WERI-Rb-1 (cell line): Measurements from ENCODE around the gene KDM7A.
"Not testable (repeated sequence)": the region's sequence is repeated elsewhere in the genome, so short reads cannot be mapped to it uniquely, and the experiment has no call there.

Experiments used
- DNase-seq: peaks from one replicate; pipeline ENCODE4 v3.0.0-alpha.2; 2020
- H3K27ac ChIP-seq: fragments of 250-450 bp; sonication (Bioruptor Pico); 2 replicates; pipeline ENCODE4 v1.5.1; 2020; ENCODE audit warnings: mild to moderate bottlenecking, moderate library complexity
- H3K27me3 ChIP-seq: fragments of 250-450 bp; sonication (Bioruptor Pico); 2 replicates; pipeline ENCODE4 v1.5.1; 2021; ENCODE audit warnings: mild to moderate bottlenecking, low read depth, moderate library complexity; ENCODE audit not compliant: insufficient read depth, severe bottlenecking
- H3K36me3 ChIP-seq: fragments of 250-450 bp; sonication (Bioruptor Pico); 2 replicates; pipeline ENCODE4 v1.5.1; 2020; ENCODE audit warnings: mild to moderate bottlenecking, moderate library complexity
- H3K4me3 ChIP-seq: 2 replicates; pipeline ENCODE4 v1.5.1; 2011; ENCODE audit warnings: low read depth, mild to moderate bottlenecking, control low read depth, low read length
- H3K9me3 ChIP-seq: fragments of 250-450 bp; sonication (Bioruptor Pico); 2 replicates; pipeline ENCODE4 v1.5.1; 2021; ENCODE audit warnings: mild to moderate bottlenecking, moderate library complexity; ENCODE audit not compliant: severe bottlenecking
- TF ChIP-seq, protein P1 (sequence below): IDR thresholded peaks from 2 replicates; pipeline ENCODE4 v1.5.1; 2011; ENCODE audit warnings: low read depth, mild to moderate bottlenecking, control low read depth, inconsistent platforms, low read length

The KDM7A gene

DNA sequence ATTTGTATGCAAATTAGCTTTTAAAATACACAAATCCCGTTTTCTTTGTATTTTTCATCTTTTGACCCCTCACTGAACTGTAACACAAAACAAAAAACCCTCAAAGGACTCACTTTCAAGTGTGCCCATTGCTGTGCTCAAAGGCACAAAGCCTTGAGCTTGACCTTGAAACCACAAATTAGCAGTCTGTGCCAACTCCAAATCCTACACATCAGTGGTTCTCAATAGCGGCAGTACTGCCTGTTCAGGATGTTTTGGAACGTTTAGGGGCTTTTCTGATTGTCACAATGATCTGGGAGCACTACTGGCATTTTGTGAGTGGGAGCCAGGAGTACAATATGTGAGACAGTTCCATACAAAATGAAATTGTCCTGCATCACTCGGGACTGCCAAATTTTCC lies 55.5 kb downstream of the KDM7A start:
- Histone ChIP-seq H3K4me3 (no peak overlapping the region), H3K27me3 (no peaks in the 10 kb centered on the region), H3K9me3 (no peaks in the 10 kb centered on the region), H3K36me3 (no peaks in the 10 kb centered on the region), H3K27ac (no peak overlapping the region)
- DNase-seq = no peak
- TF ChIP-seq, protein P1, sequence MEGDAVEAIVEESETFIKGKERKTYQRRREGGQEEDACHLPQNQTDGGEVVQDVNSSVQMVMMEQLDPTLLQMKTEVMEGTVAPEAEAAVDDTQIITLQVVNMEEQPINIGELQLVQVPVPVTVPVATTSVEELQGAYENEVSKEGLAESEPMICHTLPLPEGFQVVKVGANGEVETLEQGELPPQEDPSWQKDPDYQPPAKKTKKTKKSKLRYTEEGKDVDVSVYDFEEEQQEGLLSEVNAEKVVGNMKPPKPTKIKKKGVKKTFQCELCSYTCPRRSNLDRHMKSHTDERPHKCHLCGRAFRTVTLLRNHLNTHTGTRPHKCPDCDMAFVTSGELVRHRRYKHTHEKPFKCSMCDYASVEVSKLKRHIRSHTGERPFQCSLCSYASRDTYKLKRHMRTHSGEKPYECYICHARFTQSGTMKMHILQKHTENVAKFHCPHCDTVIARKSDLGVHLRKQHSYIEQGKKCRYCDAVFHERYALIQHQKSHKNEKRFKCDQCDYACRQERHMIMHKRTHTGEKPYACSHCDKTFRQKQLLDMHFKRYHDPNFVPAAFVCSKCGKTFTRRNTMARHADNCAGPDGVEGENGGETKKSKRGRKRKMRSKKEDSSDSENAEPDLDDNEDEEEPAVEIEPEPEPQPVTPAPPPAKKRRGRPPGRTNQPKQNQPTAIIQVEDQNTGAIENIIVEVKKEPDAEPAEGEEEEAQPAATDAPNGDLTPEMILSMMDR = no peak

GRCh38 chr7:140114817-140115216 lies 62.0 kb downstream of the KDM7A start:
- H3K36me3 ChIP-seq, H3K27me3 ChIP-seq, H3K27ac ChIP-seq, H3K9me3 ChIP-seq, H3K4me3 ChIP-seq, DNase-seq: not testable (repeated sequence)

- not testable (repeated sequence) for H3K4me3 ChIP-seq, H3K27me3 ChIP-seq, DNase-seq, H3K27ac ChIP-seq, H3K36me3 ChIP-seq, H3K9me3 ChIP-seq
Observed at GRCh38 chr7:140108777-140109176, 68.0 kb downstream of the KDM7A start.

GRCh38 chr7:140096459-140096858 lies 80.3 kb downstream of the KDM7A start:
- DNase-seq = no peak
- no peaks in the 10 kb centered on the region for H3K27me3 ChIP-seq
- no peaks in the 10 kb centered on the region for H3K36me3 ChIP-seq
- TF ChIP-seq, protein P1 = no peak
- H3K9me3 ChIP-seq = no peaks in the 10 kb centered on the region
- H3K27ac ChIP-seq = no peak overlapping the region
- no peak overlapping the region for H3K4me3 ChIP-seq

- Histone ChIP-seq H3K27ac (no peak overlapping the region), H3K27me3 (no peaks in the 10 kb centered on the region), H3K4me3 (no peak overlapping the region), H3K9me3 (no peaks in the 10 kb centered on the region), H3K36me3 (no peaks in the 10 kb centered on the region)
- DNase-seq = no peak
- TF ChIP-seq, protein P1 = no peak
Observed at GRCh38 chr7:140093375-140093774, 83.4 kb downstream of the KDM7A start.

- TF ChIP-seq, protein P1 = no peak
- no peaks in the 10 kb centered on the region for H3K27me3 ChIP-seq
- no peaks in the 10 kb centered on the region for H3K9me3 ChIP-seq
- H3K36me3 ChIP-seq = no peaks in the 10 kb centered on the region
- no peak for DNase-seq
- no peak overlapping the region for H3K27ac ChIP-seq
- H3K4me3 ChIP-seq = no peak overlapping the region
Observed at GRCh38 chr7:140085447-140085846, 91.3 kb downstream of the KDM7A start.

- Histone ChIP-seq H3K27ac (no peak overlapping the region), H3K9me3 (no peaks in the 10 kb centered on the region), H3K4me3 (no peak overlapping the region), H3K27me3 (no peaks in the 10 kb centered on the region), H3K36me3 (no peaks in the 10 kb centered on the region)
- TF ChIP-seq, protein P1 = no peak
- no peak for DNase-seq
Observed at GRCh38 chr7:140084972-140085371, 91.8 kb downstream of the KDM7A start.
